K562 (cell line): Measurements from ENCODE around the gene LILRA5. TPM values are rescaled to one million over a fixed set of nuclear protein-coding genes. Genes with fewer than 3 reads are reported as not detected.
"Not testable (repeated sequence)": the region's sequence is repeated elsewhere in the genome, so short reads cannot be mapped to it uniquely, and the experiment has no call there.

Experiments used
- ATAC-seq: fragments of 200-7000 bp; cut with Tn5 transposase; 3 replicates; pipeline ENCODE4 v1.9.1; 2020; ENCODE audit warnings: moderate library complexity
- BruUV-seq: library from RNA; stranded (reverse); fragments of 400-500 nt; replicated peaks from 2 replicates; lab custom pipeline; 2021; lab: Mats Ljungman, UMichigan
- CTCF ChIA-PET: fragments of 300-600 bp; formaldehyde crosslinking; extraction: SDS; loops from one replicate; lab custom pipeline; 2021; ENCODE audit warnings: low intra/inter-chr PET ratio; lab: Yijun Ruan, JAX
- POLR2A ChIA-PET: fragments of 300-600, 350-650 bp; sonication (Branson Sonifier 250); formaldehyde crosslinking; extraction: SDS; loops from one replicate; lab custom pipeline; 2021; ENCODE audit warnings: antibody characterized with exemption, inconsistent platforms; lab: Yijun Ruan, JAX
- DNase-seq, 4 experiments: peaks; one replicate each; pipeline versions ENCODE4 v3.0.0 to v3.0.0-alpha.2; 2011 to 2018; ENCODE audit warnings: low spot score in 3 of 4, mixed read lengths in 3 of 4; ENCODE audit errors: extremely low read depth in 1 of 4
- FAIRE-seq: peaks from 2 replicates; lab custom pipeline; 2011; peaks lifted over from hg19 to GRCh38; lab: Jason Lieb, UNC
- H2AFZ ChIP-seq: 2 replicates; pipeline ENCODE4 v1.6.0; 2011; ENCODE audit warnings: low read depth, low read length, control low read depth, inconsistent platforms
- H3K27ac ChIP-seq: fragments of 200-600 bp; 3 replicates; pipeline ENCODE4 v1.8.0; 2011; ENCODE audit warnings: low read depth, mild to moderate bottlenecking, control low read depth, inconsistent platforms, low read length, moderate library complexity, mixed read lengths; ENCODE audit errors: extremely low read depth
- H3K27me3 ChIP-seq, 2 experiments: fragments of 300-600 bp in 1 of 2; 2 replicates in 1 of 2; 3 replicates in 1 of 2; pipeline versions ENCODE4 v1.6.0 to v1.8.0; 2011; ENCODE audit warnings: inconsistent platforms in 2 of 2, low read length in 2 of 2, mild to moderate bottlenecking in 1 of 2, mixed read lengths in 1 of 2, moderate library complexity in 1 of 2; ENCODE audit not compliant: control insufficient read depth in 2 of 2, insufficient read depth in 2 of 2
- H3K36me3 ChIP-seq: fragments of 300-600 bp; 3 replicates; pipeline ENCODE4 v1.8.0; 2011; ENCODE audit warnings: mild to moderate bottlenecking, low read length, inconsistent platforms; ENCODE audit not compliant: control insufficient read depth, insufficient read depth
- H3K4me1 ChIP-seq, 2 experiments: fragments of 200-600 bp in 1 of 2; replicated peaks in 1 of 2; 2 replicates in 1 of 2; 3 replicates in 1 of 2; pipeline versions ENCODE4 v1.5.1 to v1.8.0; 2011; ENCODE audit warnings: inconsistent platforms in 2 of 2, low read length in 2 of 2, mild to moderate bottlenecking in 1 of 2, mixed read lengths in 1 of 2, moderate library complexity in 1 of 2; ENCODE audit not compliant: control insufficient read depth in 2 of 2, insufficient read depth in 2 of 2
- H3K4me2 ChIP-seq: 2 replicates; pipeline ENCODE4 v1.6.1; 2011; ENCODE audit warnings: low read length, control low read depth, inconsistent platforms, mixed read lengths; ENCODE audit not compliant: insufficient read depth
- H3K4me3 ChIP-seq: fragments of 200-600 bp; sonication (generic), shearing (Covaris generic); 2 replicates; pipeline ENCODE4 v1.5.1; 2016; ENCODE audit warnings: control low read depth, inconsistent platforms
- H3K79me2 ChIP-seq: fragments of 200-600 bp; 3 replicates; pipeline ENCODE4 v1.8.0; 2011; ENCODE audit warnings: low read length, inconsistent platforms; ENCODE audit not compliant: control insufficient read depth, insufficient read depth
- H3K9ac ChIP-seq, 2 experiments: 2 replicates each; pipeline versions ENCODE4 v1.6.0 to v1.6.1; 2011; ENCODE audit warnings: low read depth in 2 of 2, low read length in 2 of 2, control low read depth in 1 of 2, inconsistent platforms in 1 of 2, mild to moderate bottlenecking in 1 of 2, mixed read lengths in 1 of 2; ENCODE audit not compliant: insufficient read depth in 1 of 2
- H3K9me1 ChIP-seq: one replicate; pipeline ENCODE4 v1.6.0; 2011; ENCODE audit warnings: inconsistent platforms, mild to moderate bottlenecking, low read length, moderate library complexity; ENCODE audit not compliant: control insufficient read depth, insufficient read depth
- H3K9me3 ChIP-seq: replicated peaks from 2 replicates; pipeline ENCODE4 v1.5.1; 2011; ENCODE audit warnings: low read depth, low read length, inconsistent platforms; ENCODE audit not compliant: control insufficient read depth, insufficient read depth
- H4K20me1 ChIP-seq: replicated peaks from 2 replicates; pipeline ENCODE4 v1.6.1; 2011; ENCODE audit warnings: low read length, inconsistent platforms, mixed read lengths; ENCODE audit not compliant: control insufficient read depth, insufficient read depth
- NR4A1 ChIP-seq, 2 experiments: fragments of 250-450 bp in 1 of 2; fragments of 450-650 bp in 1 of 2; sonication (Bioruptor Pico) in 1 of 2; IDR thresholded peaks; 2 replicates each; pipeline versions ENCODE4 v1.4.0 to v1.6.1; 2016 to 2020; ENCODE audit warnings: mild to moderate bottlenecking in 2 of 2, missing compliant biosample characterization in 1 of 2, missing genetic modification characterization in 1 of 2, moderate library complexity in 1 of 2
- PRDM10 ChIP-seq: fragments of 450-650 bp; IDR thresholded peaks from 2 replicates; pipeline ENCODE4 v1.6.1; 2018; ENCODE audit not compliant: partially characterized antibody
- SFPQ ChIP-seq: fragments of 200-400 bp; formaldehyde crosslinking; IDR thresholded peaks from 2 replicates; pipeline ENCODE4 v1.6.1; 2017; ENCODE audit warnings: mild to moderate bottlenecking, low read depth, low read length, moderate library complexity
- SNIP1 ChIP-seq: fragments of 450-650 bp; IDR thresholded peaks from 2 replicates; pipeline ENCODE4 v1.7.1; 2017; ENCODE audit warnings: low read depth, mild to moderate bottlenecking
- TAF15 ChIP-seq: fragments of 200-400 bp; formaldehyde crosslinking; IDR thresholded peaks from 2 replicates; pipeline ENCODE4 v1.6.1; 2017; ENCODE audit warnings: mild to moderate bottlenecking, low read depth, low read length, moderate library complexity
- ZNF764 ChIP-seq: fragments of 250-450 bp; sonication (Bioruptor Pico); IDR thresholded peaks from 2 replicates; pipeline ENCODE4 v1.4.0; 2020; ENCODE audit warnings: low read depth, mild to moderate bottlenecking, moderate library complexity
- WGBS: fragments of 100-300 bp; shearing (Covaris generic); methylation state at CpG from one replicate; pipeline ENCODE4 v1.1.6; 2016; ENCODE audit warnings: low coverage, mixed read lengths; ENCODE audit not compliant: insufficient coverage; ENCODE audit errors: missing lambda C conversion rate; 5-methylcytosine and 5-hydroxymethylcytosine counted together
- in situ Hi-C: fragments of 300-500 bp; cut with MboI; formaldehyde crosslinking; loops from 4 replicates; pipeline ENCODE4 v1.15.0; 2018; ENCODE audit warnings: inconsistent platforms, mixed read lengths
- intact Hi-C: fragments of 100-400 bp; cut with micrococcal nuclease; formaldehyde crosslinking; loops from 2 replicates; pipeline ENCODE4 v1.14.2; 2022
- polyA plus RNA-seq, 8 experiments: library from polyadenylated mRNA; depleted of rRNA in 4 of 8; stranded (reverse) in 5 of 8; unstranded in 3 of 8; fragments of >200 nt; fragmentation: Nextera tagmentation in 2 of 8; fragmentation: Illumina TruSeq in 1 of 8; extraction: Ambion mirVana in 2 of 8; extraction: Trizol in 1 of 8; gene quantifications; 2 replicates each; pipeline versions ENCODE4 v1.2.1 to v1.2.3, GENCODE V29; 2011 to 2014; ENCODE audit warnings: inconsistent platforms in 1 of 8, missing spikeins in 1 of 8
- total RNA-seq, 7 experiments: library from RNA; depleted of rRNA in 6 of 7; stranded (reverse); fragments of >200 nt in 6 of 7; fragmentation: Illumina TruSeq in 2 of 7; extraction: Trizol in 2 of 7; gene quantifications; 2 replicates each; pipeline versions ENCODE4 v1.2.1 to v1.2.3, GENCODE V29; 2011 to 2021; ENCODE audit warnings: low replicate concordance in 1 of 7
- TF ChIP-seq, protein P1 (sequence below): fragments of 200-800 bp; sonication (Bioruptor generic); IDR thresholded peaks from 2 replicates; pipeline ENCODE4 v1.6.1; 2017; ENCODE audit warnings: missing genetic modification characterization, missing compliant biosample characterization

Gene LILRA5
- total and polyA plus RNA-seq, 9 of the 15 experiments (the other 6 are each of a cell fraction or from before 2014, with no cell fraction given) = not detected

DNA sequence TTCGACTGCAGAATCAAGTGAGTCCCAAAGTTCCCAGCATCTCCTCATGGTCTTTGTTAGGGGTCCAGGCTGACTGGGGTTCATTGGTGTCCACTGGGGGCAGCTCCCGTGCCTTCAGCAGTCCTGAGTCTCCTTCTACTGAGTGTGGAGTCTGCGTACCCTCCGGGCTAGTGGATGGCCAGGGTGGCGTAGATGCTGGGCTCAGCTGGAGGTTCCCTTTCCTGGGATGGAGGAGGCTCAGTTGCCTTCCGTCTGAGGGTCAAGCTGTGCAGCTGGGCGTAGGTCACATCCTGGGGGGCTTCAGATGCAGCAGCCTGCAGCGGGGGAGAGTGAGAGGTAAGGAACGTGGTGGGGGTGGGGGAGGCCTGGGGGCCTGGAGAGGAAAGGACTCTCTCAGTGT lies 38.5 kb downstream of the LILRA5 start:
- DNase-seq, H3K9me1 ChIP-seq, H3K9ac ChIP-seq, intact Hi-C loops, H3K27ac ChIP-seq, H3K9me3 ChIP-seq, H2AFZ ChIP-seq, BruUV-seq, H4K20me1 ChIP-seq, CTCF ChIA-PET, H3K79me2 ChIP-seq, in situ Hi-C loops, H3K4me1 ChIP-seq, ATAC-seq, H3K4me3 ChIP-seq, H3K4me2 ChIP-seq, H3K36me3 ChIP-seq, POLR2A ChIA-PET, FAIRE-seq: not testable (repeated sequence)
- 3% methylated on average over 6 of the region's 9 CpGs for WGBS
- peaks cover 8 to 31% of the 10 kb centered on the region in 2 experiments for H3K27me3 ChIP-seq

DNA sequence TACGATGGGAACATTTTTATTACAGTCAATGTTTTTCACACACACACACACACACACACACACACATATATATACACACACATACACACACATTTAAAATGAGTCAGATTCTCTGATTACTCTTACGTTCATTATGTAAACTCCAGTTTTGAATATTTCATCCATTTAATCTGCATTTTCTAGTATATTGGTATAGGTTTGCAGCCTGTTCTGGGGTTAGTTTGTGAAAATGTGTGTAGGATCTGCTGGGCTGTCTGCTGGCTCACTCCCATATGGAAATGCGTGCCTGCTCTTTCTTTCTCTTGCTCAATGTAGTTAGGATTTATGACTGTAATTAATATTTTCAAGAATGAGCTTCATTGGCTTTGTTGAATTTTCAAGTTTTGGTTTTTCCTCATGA lies 39.1 kb downstream of the LILRA5 start:
- ChIA-PET CTCF (no interaction called here), POLR2A (no interaction called here)
- Histone ChIP-seq H3K9me3 (no peaks in the 10 kb centered on the region), H3K36me3 (no peaks in the 10 kb centered on the region), H3K27ac (no peak overlapping the region), H4K20me1 (no peaks in the 10 kb centered on the region), H3K4me2 (no peak overlapping the region), H3K4me3 (no peak overlapping the region), H3K79me2 (no peaks in the 10 kb centered on the region), H3K4me1 (no peaks in the 10 kb centered on the region), H3K9me1 (no peaks in the 10 kb centered on the region), H3K27me3 (peaks cover 8 to 26% of the 10 kb centered on the region in 2 experiments), H2AFZ (no peak overlapping the region), H3K9ac (no peak overlapping the region)
- 0% methylated on average over 3 of the region's 3 CpGs for WGBS
- in situ Hi-C loops (no loop called here), intact Hi-C loops (no loop called here)
- FAIRE-seq = no peak
- BruUV-seq = no TSS peak
- no peak for ATAC-seq
- DNase-seq = no peak
- TF ChIP-seq, protein P1, sequence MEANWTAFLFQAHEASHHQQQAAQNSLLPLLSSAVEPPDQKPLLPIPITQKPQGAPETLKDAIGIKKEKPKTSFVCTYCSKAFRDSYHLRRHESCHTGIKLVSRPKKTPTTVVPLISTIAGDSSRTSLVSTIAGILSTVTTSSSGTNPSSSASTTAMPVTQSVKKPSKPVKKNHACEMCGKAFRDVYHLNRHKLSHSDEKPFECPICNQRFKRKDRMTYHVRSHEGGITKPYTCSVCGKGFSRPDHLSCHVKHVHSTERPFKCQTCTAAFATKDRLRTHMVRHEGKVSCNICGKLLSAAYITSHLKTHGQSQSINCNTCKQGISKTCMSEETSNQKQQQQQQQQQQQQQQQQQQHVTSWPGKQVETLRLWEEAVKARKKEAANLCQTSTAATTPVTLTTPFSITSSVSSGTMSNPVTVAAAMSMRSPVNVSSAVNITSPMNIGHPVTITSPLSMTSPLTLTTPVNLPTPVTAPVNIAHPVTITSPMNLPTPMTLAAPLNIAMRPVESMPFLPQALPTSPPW (CRISPR knock-in tag) = no peak
- TF ChIP-seq SNIP1 (no peak), TAF15 (no peak), NR4A1 (CRISPR knock-in tag; IDR thresholded peaks at IDR 0.05) (no peak), NR4A1 (tag; IDR thresholded peaks at IDR 0.05) (no peak), PRDM10 (no peak), ZNF764 (CRISPR knock-in tag) (no peak), SFPQ (no peak)
